Nephron (organoid): ENCODE data around the gene ICE2.

Source experiments
- H3K27ac Mint-ChIP-seq, 3 experiments: 2 replicates each; pipeline ENCODE4 v1.8.0; 2020; ENCODE audit warnings: mixed read lengths in 3 of 3, mild to moderate bottlenecking in 2 of 3, moderate library complexity in 1 of 3
- H3K27me3 Mint-ChIP-seq: 2 replicates; pipeline ENCODE4 v1.8.0; 2021; ENCODE audit warnings: low read depth, mild to moderate bottlenecking, moderate library complexity, mixed read lengths
- H3K36me3 Mint-ChIP-seq: 2 replicates; pipeline ENCODE4 v1.8.0; 2020; ENCODE audit warnings: low read depth, mixed read lengths
- H3K4me1 Mint-ChIP-seq: 2 replicates; pipeline ENCODE4 v1.8.0; 2020; ENCODE audit warnings: mixed read lengths
- H3K4me3 Mint-ChIP-seq, 3 experiments: 2 replicates each; pipeline ENCODE4 v1.8.0; 2020; ENCODE audit warnings: mild to moderate bottlenecking in 3 of 3, mixed read lengths in 3 of 3, moderate library complexity in 2 of 3
- H3K9me3 Mint-ChIP-seq: 2 replicates; pipeline ENCODE4 v1.8.0; 2020; ENCODE audit warnings: mixed read lengths
- CTCF ChIP-seq, 3 experiments: fragments of 200-600 bp; sonication (generic); IDR thresholded peaks; one replicate each; pipeline ENCODE4 v1.5.0; 2021; ENCODE audit warnings: antibody characterized with exemption in 3 of 3; ENCODE audit not compliant: unreplicated experiment in 3 of 3

The ICE2 gene

GRCh38 chr15:60469893-60470641, 8.9 kb downstream of the ICE2 start:
- no peak overlapping the region for H3K4me3 Mint-ChIP-seq
- no peak for TF ChIP-seq CTCF (IDR thresholded peaks at IDR 0.05; ENCODE audit: unreplicated experiment in 3 of 3)
- peaks cover 19% of the 10 kb centered on the region for H3K4me1 Mint-ChIP-seq

GRCh38 chr15:60464836-60465630, 13.9 kb downstream of the ICE2 start:
- Mint-ChIP-seq H3K4me3 (no peak overlapping the region), H3K36me3 (peaks cover 51% of the 10 kb centered on the region), H3K4me1 (peaks cover 3% of the 10 kb centered on the region), H3K27me3 (no peaks in the 10 kb centered on the region), H3K9me3 (no peaks in the 10 kb centered on the region), H3K27ac (no peak overlapping the region)
- no peak for TF ChIP-seq CTCF (IDR thresholded peaks at IDR 0.05; ENCODE audit: unreplicated experiment in 3 of 3)

More at GRCh38 chr15:60469893-60470641, 8.9 kb downstream of the ICE2 start:
- Mint-ChIP-seq H3K9me3 (no peaks in the 10 kb centered on the region), H3K27ac (peak overlapping the region in 2 of 3 experiments; percentile 20 to 24), H3K36me3 (peaks cover 46% of the 10 kb centered on the region), H3K27me3 (no peaks in the 10 kb centered on the region)

GRCh38 chr15:60462027-60462426, 16.9 kb downstream of the ICE2 start:
- H3K4me3 Mint-ChIP-seq = no peak overlapping the region
- H3K27me3 Mint-ChIP-seq = no peaks in the 10 kb centered on the region
- no peak overlapping the region for H3K27ac Mint-ChIP-seq
- no peak for TF ChIP-seq CTCF (IDR thresholded peaks at IDR 0.05; ENCODE audit: unreplicated experiment in 3 of 3)
- H3K4me1 Mint-ChIP-seq = no peaks in the 10 kb centered on the region
- H3K36me3 Mint-ChIP-seq = peaks cover 30% of the 10 kb centered on the region
- no peaks in the 10 kb centered on the region for H3K9me3 Mint-ChIP-seq

- no peaks in the 10 kb centered on the region for H3K9me3 Mint-ChIP-seq
- H3K4me3 Mint-ChIP-seq = no peak overlapping the region
- H3K4me1 Mint-ChIP-seq = no peaks in the 10 kb centered on the region
- no peak overlapping the region for H3K27ac Mint-ChIP-seq
- H3K36me3 Mint-ChIP-seq = peaks cover 32% of the 10 kb centered on the region
- no peaks in the 10 kb centered on the region for H3K27me3 Mint-ChIP-seq
- TF ChIP-seq CTCF (IDR thresholded peaks at IDR 0.05; ENCODE audit: unreplicated experiment in 3 of 3) = no peak
Observed at GRCh38 chr15:60460931-60461330, 18.0 kb downstream of the ICE2 start.

- no peak for TF ChIP-seq CTCF (IDR thresholded peaks at IDR 0.05; ENCODE audit: unreplicated experiment in 3 of 3)
- no peaks in the 10 kb centered on the region for H3K9me3 Mint-ChIP-seq
- no peaks in the 10 kb centered on the region for H3K4me1 Mint-ChIP-seq
- no peaks in the 10 kb centered on the region for H3K27me3 Mint-ChIP-seq
- H3K27ac Mint-ChIP-seq = no peak overlapping the region
- no peak overlapping the region for H3K4me3 Mint-ChIP-seq
- peaks cover 29% of the 10 kb centered on the region for H3K36me3 Mint-ChIP-seq
Observed at GRCh38 chr15:60458721-60459120, 20.2 kb downstream of the ICE2 start.
